IMR-90 (cell line): Measurements from ENCODE around the gene NRXN2. TPM values are rescaled to one million over a fixed set of nuclear protein-coding genes. Genes with fewer than 3 reads are reported as not detected.

Source experiments
- ATAC-seq: fragments of 200-7000 bp; cut with Tn5 transposase; 2 replicates; pipeline ENCODE4 v1.9.1; 2020; ENCODE audit warnings: low read depth, mild to moderate bottlenecking, moderate library complexity
- BruUV-seq: library from RNA; stranded (reverse); fragments of 400-500 nt; replicated peaks from 2 replicates; lab custom pipeline; 2021; lab: Mats Ljungman, UMichigan
- CTCF ChIA-PET: fragments of 300-600 bp; formaldehyde crosslinking; extraction: SDS; loops from one replicate; lab custom pipeline; 2021; ENCODE audit warnings: antibody characterized with exemption; lab: Yijun Ruan, JAX
- POLR2A ChIA-PET: fragments of 300-600 bp; sonication (Branson Sonifier 250); formaldehyde crosslinking; loops from one replicate; lab custom pipeline; 2022; ENCODE audit warnings: antibody characterized with exemption; ENCODE audit not compliant: unreplicated experiment; lab: Charles Lee
- DNase-seq: peaks from one replicate; pipeline ENCODE4 v3.0.0; 2013
- H2AFZ ChIP-seq: replicated peaks from 2 replicates; pipeline ENCODE3; 2013; ENCODE audit warnings: low read length, mild to moderate bottlenecking; ENCODE audit not compliant: poor library complexity
- H2AK5ac ChIP-seq: 2 replicates; pipeline ENCODE4 v1.6.1; 2013; ENCODE audit warnings: low read depth, low read length, inconsistent platforms
- H2AK9ac ChIP-seq: replicated peaks from 2 replicates; pipeline ENCODE3; 2013; ENCODE audit warnings: mild to moderate bottlenecking, low read depth, low read length, moderate library complexity; ENCODE audit not compliant: poor library complexity
- H2BK120ac ChIP-seq: 2 replicates; pipeline ENCODE4 v1.6.1; 2013; ENCODE audit warnings: low read depth, low read length, inconsistent platforms
- H2BK15ac ChIP-seq: 3 replicates; pipeline ENCODE4 v1.6.1; 2013; ENCODE audit warnings: low read depth, low read length, inconsistent platforms
- H2BK20ac ChIP-seq: 2 replicates; pipeline ENCODE4 v1.6.1; 2013; ENCODE audit warnings: low read depth, mild to moderate bottlenecking, inconsistent platforms, low read length, moderate library complexity
- H2BK5ac ChIP-seq: 2 replicates; pipeline ENCODE4 v1.6.1; 2013; ENCODE audit warnings: mild to moderate bottlenecking, low read depth, low read length, inconsistent platforms; ENCODE audit not compliant: poor library complexity, severe bottlenecking
- H3K14ac ChIP-seq: replicated peaks from 2 replicates; pipeline ENCODE4 v1.6.1; 2013; ENCODE audit warnings: low read depth, low read length, inconsistent platforms
- H3K18ac ChIP-seq: 2 replicates; pipeline ENCODE4 v1.6.1; 2013; ENCODE audit warnings: low read depth, low read length, control low read depth
- H3K23ac ChIP-seq: 2 replicates; pipeline ENCODE4 v1.6.1; 2013; ENCODE audit warnings: low read depth, low read length, inconsistent platforms
- H3K27ac ChIP-seq: 2 replicates; pipeline ENCODE4 v1.5.1; 2013; ENCODE audit warnings: mild to moderate bottlenecking, control low read depth, low read length; ENCODE audit not compliant: insufficient read depth
- H3K27me3 ChIP-seq: 2 replicates; pipeline ENCODE4 v1.6.1; 2013; ENCODE audit warnings: low read length; ENCODE audit not compliant: control insufficient read depth, insufficient read depth
- H3K36me3 ChIP-seq: 2 replicates; pipeline ENCODE4 v1.6.1; 2013; ENCODE audit warnings: low read length, mixed read lengths; ENCODE audit not compliant: control insufficient read depth, insufficient read depth
- H3K4ac ChIP-seq: 2 replicates; pipeline ENCODE4 v1.6.1; 2013; ENCODE audit warnings: low read depth, low read length, inconsistent platforms
- H3K4me1 ChIP-seq: 2 replicates; pipeline ENCODE4 v1.6.1; 2013; ENCODE audit warnings: low read length, mixed read lengths; ENCODE audit not compliant: control insufficient read depth, insufficient read depth
- H3K4me2 ChIP-seq: 2 replicates; pipeline ENCODE4 v1.6.1; 2013; ENCODE audit warnings: low read depth, mild to moderate bottlenecking, control low read depth, low read length, moderate library complexity
- H3K4me3 ChIP-seq: 2 replicates; pipeline ENCODE4 v1.5.1; 2013; ENCODE audit warnings: low read depth, mild to moderate bottlenecking, control low read depth, low read length, moderate library complexity; ENCODE audit not compliant: insufficient read depth
- H3K56ac ChIP-seq: 2 replicates; pipeline ENCODE4 v1.6.1; 2013; ENCODE audit warnings: low read length, inconsistent platforms; ENCODE audit not compliant: insufficient read depth; ENCODE audit errors: extremely low read depth
- H3K79me1 ChIP-seq, 2 experiments: 2 replicates each; pipeline ENCODE4 v1.6.1; 2013; ENCODE audit warnings: low read length in 2 of 2, inconsistent platforms in 1 of 2, low read depth in 1 of 2
- H3K9ac ChIP-seq: 2 replicates; pipeline ENCODE4 v1.6.1; 2013; ENCODE audit warnings: low read depth, low read length, control low read depth
- H3K9me1 ChIP-seq: 2 replicates; pipeline ENCODE4 v1.6.1; 2013; ENCODE audit warnings: low read length, inconsistent platforms; ENCODE audit not compliant: insufficient read depth
- H3K9me3 ChIP-seq: 2 replicates; pipeline ENCODE4 v1.6.1; 2013; ENCODE audit warnings: low read length; ENCODE audit not compliant: control insufficient read depth, insufficient read depth
- H4K20me1 ChIP-seq: 2 replicates; pipeline ENCODE4 v1.6.1; 2013; ENCODE audit warnings: low read length, inconsistent platforms; ENCODE audit not compliant: insufficient read depth
- H4K5ac ChIP-seq: 2 replicates; pipeline ENCODE4 v1.6.1; 2013; ENCODE audit warnings: mild to moderate bottlenecking, low read depth, low read length, control low read depth
- H4K8ac ChIP-seq, 2 experiments: 2 replicates each; pipeline ENCODE4 v1.6.1; 2013; ENCODE audit warnings: low read depth in 2 of 2, low read length in 2 of 2, control low read depth in 1 of 2, inconsistent platforms in 1 of 2
- H4K91ac ChIP-seq: 2 replicates; pipeline ENCODE4 v1.6.1; 2013; ENCODE audit warnings: low read depth, low read length, inconsistent platforms; ENCODE audit not compliant: insufficient read depth
- BHLHE40 ChIP-seq: fragments of 150-350 bp; IDR thresholded peaks from 2 replicates; pipeline ENCODE4 v1.6.1; 2016; ENCODE audit warnings: mild to moderate bottlenecking, low read depth, low read length
- CHD1 ChIP-seq: IDR thresholded peaks from 2 replicates; pipeline ENCODE4 v1.6.1; 2012; ENCODE audit warnings: low read depth, low read length, improper control_type of control experiment
- FOS ChIP-seq: fragments of 150-350 bp; IDR thresholded peaks from 2 replicates; pipeline ENCODE4 v1.6.1; 2016; ENCODE audit warnings: low read depth, low read length
- MAFK ChIP-seq: IDR thresholded peaks from 2 replicates; pipeline ENCODE4 v1.6.1; 2012; ENCODE audit warnings: low read depth, low read length, improper control_type of control experiment
- MAZ ChIP-seq: IDR thresholded peaks from 2 replicates; pipeline ENCODE4 v1.6.1; 2012; ENCODE audit warnings: low read depth, mild to moderate bottlenecking, low read length, improper control_type of control experiment, moderate library complexity, borderline replicate concordance
- RCOR1 ChIP-seq: IDR thresholded peaks from 2 replicates; pipeline ENCODE4 v1.6.1; 2012; ENCODE audit warnings: mild to moderate bottlenecking, low read length, improper control_type of control experiment; ENCODE audit not compliant: insufficient replicate concordance
- whole genome bisulfite sequencing, 2 experiments: methylation state at CpG; one replicate each; pipeline versions ENCODE4 v1.1.5 to v1.1.7; 2013; ENCODE audit warnings: missing lambda C conversion rate in 2 of 2; ENCODE audit not compliant: insufficient read length in 1 of 2; ENCODE audit errors: extremely low coverage in 2 of 2; 5-methylcytosine and 5-hydroxymethylcytosine counted together
- dilution Hi-C: fragments of 300-500 bp; cut with HindIII; formaldehyde crosslinking; loops from one replicate; pipeline ENCODE4 v1.14.3; 2018; ENCODE audit warnings: low sequenced_read_pairs; ENCODE audit not compliant: unreplicated experiment
- in situ Hi-C: fragments of 300-500 bp; cut with MboI; formaldehyde crosslinking; loops from 3 replicates; pipeline ENCODE4 v1.14.3; 2019; ENCODE audit warnings: low sequenced_read_pairs, inconsistent platforms, mixed read lengths
- intact Hi-C: fragments of 100-400 bp; cut with micrococcal nuclease; formaldehyde crosslinking; loops from 2 replicates; pipeline ENCODE4 v1.10.0; 2022
- polyA plus RNA-seq, 3 experiments: library from polyadenylated mRNA; depleted of rRNA; stranded (reverse); fragments of >200 nt; gene quantifications; 2 replicates each; pipeline ENCODE4 v1.2.3, GENCODE V29; 2012; ENCODE audit warnings: low replicate concordance in 1 of 3
- total RNA-seq: library from RNA; depleted of rRNA; stranded (reverse); fragments of >200 nt; gene quantifications from 2 replicates; pipeline ENCODE4 v1.2.3, GENCODE V29; 2012
- TF ChIP-seq, protein P1 (sequence below): conservative IDR thresholded peaks from 2 replicates; pipeline ENCODE4 v1.5.1; 2012; ENCODE audit warnings: mild to moderate bottlenecking, low read depth, low read length, improper control_type of control experiment

Gene NRXN2
- total and polyA plus RNA-seq, 2 of the 4 experiments (the other 2 are of a cell fraction): 0.18 to 0.22 TPM

GRCh38 chr11:64768300-64768694 lies 45.3 kb upstream of the NRXN2 start:
- no peak overlapping the region for H2AFZ ChIP-seq
- H3K4me3 ChIP-seq: no peak overlapping the region
- H3K14ac ChIP-seq: no peak overlapping the region
- intact Hi-C loops: loop anchor here (1.0 kb wide), 1 partner anchor 9 kb away; no protein-coding TSS in a partner anchor
- H2AK5ac ChIP-seq: no peak overlapping the region
- TF ChIP-seq MAFK: no peak
- no peak for TF ChIP-seq FOS
- TF ChIP-seq RCOR1: no peak
- TF ChIP-seq, protein P1, sequence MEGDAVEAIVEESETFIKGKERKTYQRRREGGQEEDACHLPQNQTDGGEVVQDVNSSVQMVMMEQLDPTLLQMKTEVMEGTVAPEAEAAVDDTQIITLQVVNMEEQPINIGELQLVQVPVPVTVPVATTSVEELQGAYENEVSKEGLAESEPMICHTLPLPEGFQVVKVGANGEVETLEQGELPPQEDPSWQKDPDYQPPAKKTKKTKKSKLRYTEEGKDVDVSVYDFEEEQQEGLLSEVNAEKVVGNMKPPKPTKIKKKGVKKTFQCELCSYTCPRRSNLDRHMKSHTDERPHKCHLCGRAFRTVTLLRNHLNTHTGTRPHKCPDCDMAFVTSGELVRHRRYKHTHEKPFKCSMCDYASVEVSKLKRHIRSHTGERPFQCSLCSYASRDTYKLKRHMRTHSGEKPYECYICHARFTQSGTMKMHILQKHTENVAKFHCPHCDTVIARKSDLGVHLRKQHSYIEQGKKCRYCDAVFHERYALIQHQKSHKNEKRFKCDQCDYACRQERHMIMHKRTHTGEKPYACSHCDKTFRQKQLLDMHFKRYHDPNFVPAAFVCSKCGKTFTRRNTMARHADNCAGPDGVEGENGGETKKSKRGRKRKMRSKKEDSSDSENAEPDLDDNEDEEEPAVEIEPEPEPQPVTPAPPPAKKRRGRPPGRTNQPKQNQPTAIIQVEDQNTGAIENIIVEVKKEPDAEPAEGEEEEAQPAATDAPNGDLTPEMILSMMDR: no peak
- no peak for TF ChIP-seq BHLHE40
- no peak for TF ChIP-seq CHD1
- TF ChIP-seq MAZ: no peak
- POLR2A ChIA-PET: no interaction called here
- CTCF ChIA-PET: no interaction called here
- no peak overlapping the region for H3K4ac ChIP-seq
- H3K27me3 ChIP-seq: no peaks in the 10 kb centered on the region
- H4K5ac ChIP-seq: no peak overlapping the region
- H3K79me1 ChIP-seq: peaks cover 47 to 87% of the 10 kb centered on the region in 2 experiments
- no peaks in the 10 kb centered on the region for H3K9me3 ChIP-seq
- dilution Hi-C loops: no loop called here
- H2BK5ac ChIP-seq: no peak overlapping the region
- peaks cover 85% of the 10 kb centered on the region for H4K20me1 ChIP-seq
- H3K27ac ChIP-seq: no peak overlapping the region
- peaks cover 91% of the 10 kb centered on the region for H3K36me3 ChIP-seq
- no peak overlapping the region for H2BK20ac ChIP-seq
- H2BK120ac ChIP-seq: no peak overlapping the region
- H4K91ac ChIP-seq: no peak overlapping the region
- H3K56ac ChIP-seq: no peak overlapping the region
- in situ Hi-C loops: no loop called here
- peaks cover 10% of the 10 kb centered on the region for H3K4me1 ChIP-seq
- H2BK15ac ChIP-seq: no peak overlapping the region
- BruUV-seq: no TSS peak
- H2AK9ac ChIP-seq: no peak overlapping the region
- WGBS, 2 experiments: 100% methylated on average over 2 of the region's 6 CpGs; no CpG with 5 or more reads in 1 of the 2 experiments
- peaks cover 4% of the 10 kb centered on the region; the same call in 1 of the 2 replicates for H3K9me1 ChIP-seq
- no peak overlapping the region for H3K9ac ChIP-seq
- H3K4me2 ChIP-seq: no peak overlapping the region
- no peak overlapping the region for H4K8ac ChIP-seq
- DNase-seq: no peak
- no peak for ATAC-seq
- H3K23ac ChIP-seq: no peak overlapping the region
- no peak overlapping the region for H3K18ac ChIP-seq
